TTC549 (cell line): ENCODE results near the gene CCL16.

Experiments used
- FAIRE-seq: peaks from 2 replicates; lab custom pipeline; 2012; peaks lifted over from hg19 to GRCh38; lab: Jason Lieb, UNC

Gene CCL16

DNA sequence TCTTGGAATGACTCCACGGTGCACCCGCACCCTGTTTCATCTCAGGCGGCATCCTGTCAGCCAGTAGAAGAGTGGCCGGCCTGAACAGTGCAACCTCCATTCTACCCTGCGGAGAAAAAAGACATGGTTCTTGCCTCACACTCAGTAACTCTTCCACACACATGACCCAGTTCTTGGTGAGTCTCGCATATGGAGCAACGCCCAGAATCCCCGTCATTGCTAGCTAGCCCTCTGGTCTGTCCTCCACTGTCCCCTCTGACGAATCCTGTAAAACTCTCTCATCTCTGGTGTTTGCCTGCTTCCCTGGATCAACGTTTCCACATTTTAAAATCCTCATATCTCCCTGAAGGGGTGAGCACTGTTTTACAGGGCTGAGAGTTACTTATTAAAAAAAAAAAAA lies 46.5 kb downstream of the CCL16 start:
- no peak for FAIRE-seq

GRCh38 chr17:35932586-35932985 lies 48.7 kb downstream of the CCL16 start:
- FAIRE-seq: no peak

DNA sequence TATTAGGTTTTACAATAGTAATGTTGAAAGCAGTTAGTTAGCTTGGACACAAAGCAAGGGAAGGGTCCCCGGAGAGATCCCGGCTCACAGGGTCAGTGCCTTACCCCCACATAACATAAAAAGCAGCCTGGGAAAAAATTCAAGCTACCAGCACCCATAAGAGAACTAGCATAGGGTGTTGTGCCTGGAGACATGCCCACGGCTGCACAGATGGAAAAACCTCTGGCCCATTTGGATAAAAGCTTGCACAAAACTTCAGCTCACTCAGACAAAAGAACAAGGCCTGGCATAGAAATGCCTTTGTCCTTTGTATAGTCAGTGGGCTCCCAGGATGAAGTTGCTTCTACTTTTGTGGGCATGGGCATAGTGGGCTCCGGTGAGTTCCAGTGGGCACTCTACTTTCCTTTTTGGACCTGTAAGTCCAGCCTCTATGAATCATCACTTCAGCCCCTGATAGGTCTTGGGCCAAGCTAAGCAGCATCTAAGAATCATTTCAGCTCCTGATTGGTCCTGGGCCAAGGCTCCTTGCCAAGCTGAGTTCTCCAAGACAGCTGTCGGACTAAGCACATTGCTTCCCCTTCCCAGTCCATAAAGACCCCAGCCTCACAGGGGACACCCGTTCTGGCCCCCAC lies 49.4 kb downstream of the CCL16 start:
- no peak for FAIRE-seq

- no peak for FAIRE-seq
Measured at GRCh38 chr17:35930211-35931065, 50.9 kb downstream of the CCL16 start, which contains the start of gene RDM1. Gene RDM1 (minus strand): TSS chr17:35930773. CDS start chr17:35930727, 46 bp downstream.

GRCh38 chr17:35927714-35928113 lies 53.6 kb downstream of the CCL16 start:
- no peak for FAIRE-seq
